RWPE2 (cell line): ENCODE results near the gene ZFHX3.

ENCODE experiments used
- ATAC-seq: fragments of 200-7000 bp; cut with Tn5 transposase; 3 replicates; pipeline ENCODE4 v1.9.1; 2021; ENCODE audit warnings: low read depth
- DNase-seq: peaks from one replicate; pipeline ENCODE4 v3.0.0-alpha.2; 2020; ENCODE audit warnings: low spot score
- H3K27ac ChIP-seq: fragments of 450-650 bp; 2 replicates; pipeline ENCODE4 v1.5.1; 2017; ENCODE audit warnings: mild to moderate bottlenecking; ENCODE audit not compliant: poor library complexity, severe bottlenecking
- H3K27me3 ChIP-seq: fragments of 250-450 bp; sonication (Bioruptor Pico); 2 replicates; pipeline ENCODE4 v1.5.1; 2021; ENCODE audit warnings: mild to moderate bottlenecking, moderate library complexity; ENCODE audit not compliant: insufficient read depth, poor library complexity, severe bottlenecking
- H3K36me3 ChIP-seq: fragments of 250-450 bp; sonication (Bioruptor Pico); 2 replicates; pipeline ENCODE4 v1.5.1; 2020; ENCODE audit warnings: low read depth, mild to moderate bottlenecking, moderate library complexity
- H3K4me1 ChIP-seq: fragments of 250-450 bp; sonication (Bioruptor Pico); 2 replicates; pipeline ENCODE4 v1.5.1; 2021; ENCODE audit warnings: mild to moderate bottlenecking, moderate library complexity; ENCODE audit not compliant: insufficient read depth, poor library complexity, severe bottlenecking
- H3K4me3 ChIP-seq: fragments of 250-450 bp; sonication (Bioruptor Pico); 2 replicates; pipeline ENCODE4 v1.5.1; 2021; ENCODE audit warnings: mild to moderate bottlenecking, moderate library complexity; ENCODE audit not compliant: severe bottlenecking
- H3K9me3 ChIP-seq: fragments of 250-450 bp; sonication (Bioruptor Pico); 2 replicates; pipeline ENCODE4 v1.5.1; 2021; ENCODE audit warnings: mild to moderate bottlenecking, moderate library complexity; ENCODE audit not compliant: severe bottlenecking
- TF ChIP-seq, protein P1 (sequence below): fragments of 450-650 bp; IDR thresholded peaks from one replicate; pipeline ENCODE4 v1.5.1; 2017; ENCODE audit warnings: mild to moderate bottlenecking, moderate library complexity; ENCODE audit not compliant: poor library complexity, severe bottlenecking

ZFHX3 gene

GRCh38 chr16:72860726-72861562, 187.0 kb downstream of the ZFHX3 start:
- no peaks in the 10 kb centered on the region for H3K9me3 ChIP-seq
- no peaks in the 10 kb centered on the region for H3K4me1 ChIP-seq
- H3K4me3 ChIP-seq: no peak overlapping the region
- DNase-seq (no peak), ATAC-seq (no peak)
- no peak overlapping the region for H3K27ac ChIP-seq
- H3K36me3 ChIP-seq: no peaks in the 10 kb centered on the region; the same call in 1 of the 2 replicates
- H3K27me3 ChIP-seq: no peaks in the 10 kb centered on the region
- TF ChIP-seq, protein P1, sequence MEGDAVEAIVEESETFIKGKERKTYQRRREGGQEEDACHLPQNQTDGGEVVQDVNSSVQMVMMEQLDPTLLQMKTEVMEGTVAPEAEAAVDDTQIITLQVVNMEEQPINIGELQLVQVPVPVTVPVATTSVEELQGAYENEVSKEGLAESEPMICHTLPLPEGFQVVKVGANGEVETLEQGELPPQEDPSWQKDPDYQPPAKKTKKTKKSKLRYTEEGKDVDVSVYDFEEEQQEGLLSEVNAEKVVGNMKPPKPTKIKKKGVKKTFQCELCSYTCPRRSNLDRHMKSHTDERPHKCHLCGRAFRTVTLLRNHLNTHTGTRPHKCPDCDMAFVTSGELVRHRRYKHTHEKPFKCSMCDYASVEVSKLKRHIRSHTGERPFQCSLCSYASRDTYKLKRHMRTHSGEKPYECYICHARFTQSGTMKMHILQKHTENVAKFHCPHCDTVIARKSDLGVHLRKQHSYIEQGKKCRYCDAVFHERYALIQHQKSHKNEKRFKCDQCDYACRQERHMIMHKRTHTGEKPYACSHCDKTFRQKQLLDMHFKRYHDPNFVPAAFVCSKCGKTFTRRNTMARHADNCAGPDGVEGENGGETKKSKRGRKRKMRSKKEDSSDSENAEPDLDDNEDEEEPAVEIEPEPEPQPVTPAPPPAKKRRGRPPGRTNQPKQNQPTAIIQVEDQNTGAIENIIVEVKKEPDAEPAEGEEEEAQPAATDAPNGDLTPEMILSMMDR: no peak

GRCh38 chr16:72859581-72859980, 188.3 kb downstream of the ZFHX3 start:
- TF ChIP-seq, protein P1: no peak
- Histone ChIP-seq H3K27me3 (no peaks in the 10 kb centered on the region), H3K27ac (no peak overlapping the region), H3K4me1 (no peaks in the 10 kb centered on the region), H3K9me3 (no peaks in the 10 kb centered on the region), H3K36me3 (no peaks in the 10 kb centered on the region), H3K4me3 (no peak overlapping the region)
- DNase-seq (no peak), ATAC-seq (no peak)

GRCh38 chr16:72858665-72859493, 189.0 kb downstream of the ZFHX3 start:
- Histone ChIP-seq H3K27ac (no peak overlapping the region), H3K27me3 (no peaks in the 10 kb centered on the region)

GRCh38 chr16:72857834-72858664, 189.9 kb downstream of the ZFHX3 start:
- Histone ChIP-seq H3K4me1 (no peaks in the 10 kb centered on the region), H3K27ac (no peak overlapping the region), H3K36me3 (no peaks in the 10 kb centered on the region), H3K4me3 (no peak overlapping the region), H3K27me3 (no peaks in the 10 kb centered on the region), H3K9me3 (no peaks in the 10 kb centered on the region)
- ATAC-seq: no peak
- DNase-seq: no peak
- TF ChIP-seq, protein P1: no peak

More at GRCh38 chr16:72858665-72859493, 189.0 kb downstream of the ZFHX3 start:
- ATAC-seq: no peak
- no peaks in the 10 kb centered on the region for H3K4me1 ChIP-seq
- H3K9me3 ChIP-seq: no peaks in the 10 kb centered on the region
- H3K36me3 ChIP-seq: no peaks in the 10 kb centered on the region
- TF ChIP-seq, protein P1: no peak
- no peak overlapping the region for H3K4me3 ChIP-seq
- no peak for DNase-seq
